ENCODE measurements around the gene GAN. TPM values are rescaled to one million over a fixed set of nuclear protein-coding genes. Genes with fewer than 3 reads are reported as not detected.
"Not testable (repeated sequence)": the region's sequence is repeated elsewhere in the genome, so short reads cannot be mapped to it uniquely, and the experiment has no call there.

The GAN gene
- total RNA-seq, 1 experiment from 2014 or later: 6.6 TPM

DNA sequence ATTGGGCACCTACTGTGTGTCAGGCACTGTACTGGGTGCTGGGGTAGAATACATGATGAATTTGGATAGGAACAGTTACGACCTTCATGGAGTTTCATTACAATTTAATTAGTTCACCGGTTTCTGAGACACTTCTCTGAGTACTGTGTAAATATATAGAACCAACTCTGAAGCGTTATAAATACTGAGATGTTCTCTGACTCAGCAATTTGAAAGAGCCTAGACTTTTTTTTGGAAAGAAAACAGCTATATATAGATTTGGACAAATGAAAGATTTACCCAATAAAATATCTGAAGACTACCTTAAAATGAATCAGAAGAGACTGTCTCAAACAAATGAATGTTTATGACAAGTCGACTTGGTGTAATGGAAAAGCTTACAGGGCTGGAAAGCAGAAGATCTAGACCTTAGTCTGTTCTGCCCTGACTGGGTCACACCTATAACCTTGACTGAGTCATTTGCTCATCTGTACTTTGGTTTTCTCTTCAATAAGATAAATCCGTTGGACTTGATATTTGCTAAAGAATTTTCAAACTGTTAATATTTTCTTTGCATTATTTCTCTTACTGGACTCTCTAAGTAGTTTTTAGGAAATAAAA, 4.6 kb upstream of the GAN start:
- no peak for DNase-seq (ENCODE audit: low read depth)

GRCh38 chr16:81311762-81312161, 3.0 kb upstream of the GAN start:
- DNase-seq (ENCODE audit: low read depth): no peak

- DNase-seq (ENCODE audit: low read depth): no peak
These were observed 810 bp upstream of the GAN start for GRCh38 chr16:81313701-81314602.

DNA sequence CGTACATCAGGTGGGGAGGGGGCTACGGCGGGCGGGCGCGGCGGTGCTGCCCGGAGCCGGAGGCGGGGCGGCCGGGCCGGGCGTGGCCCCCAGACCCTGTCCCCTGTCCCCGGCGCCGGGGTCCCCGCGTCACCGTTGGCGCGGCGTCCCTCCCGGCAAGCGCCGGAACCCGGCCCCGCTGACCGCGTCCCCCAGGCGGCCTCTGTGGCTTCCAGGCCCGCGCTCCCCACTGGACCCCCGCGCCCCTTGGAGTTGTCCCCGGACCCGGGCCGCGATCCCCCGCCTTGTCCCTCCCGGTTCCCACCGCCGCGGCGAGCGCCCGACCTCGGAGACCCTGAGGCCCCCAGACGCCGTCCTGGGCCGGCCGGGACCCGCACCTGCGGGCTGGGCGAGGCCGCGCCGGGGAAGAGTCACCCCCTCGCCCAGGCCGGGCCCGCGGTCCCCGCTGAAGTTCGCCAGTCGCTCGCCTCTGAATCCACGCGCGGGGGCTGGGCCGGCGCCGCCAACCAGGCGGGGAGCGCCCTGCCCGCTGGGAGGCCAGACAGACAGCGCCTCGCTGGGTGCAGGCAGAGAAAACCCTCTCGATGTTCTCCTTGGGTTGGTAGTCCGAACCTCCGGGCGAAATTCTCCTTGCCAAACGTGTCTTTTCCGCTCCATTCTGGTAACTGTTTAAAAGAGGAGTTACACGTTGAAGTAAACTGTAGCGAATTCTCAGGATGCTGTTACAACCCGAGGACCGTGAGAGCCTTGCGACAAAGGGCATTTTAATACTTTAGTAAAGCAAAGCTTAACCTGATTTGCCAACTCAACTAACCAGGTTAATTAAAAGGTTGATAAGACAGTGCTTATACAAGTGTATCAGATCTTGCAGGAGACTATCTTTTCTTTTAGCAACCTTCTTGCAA, 761 bp downstream of the GAN start:
- peak; percentile 67 for DNase-seq (ENCODE audit: low read depth)

DNA sequence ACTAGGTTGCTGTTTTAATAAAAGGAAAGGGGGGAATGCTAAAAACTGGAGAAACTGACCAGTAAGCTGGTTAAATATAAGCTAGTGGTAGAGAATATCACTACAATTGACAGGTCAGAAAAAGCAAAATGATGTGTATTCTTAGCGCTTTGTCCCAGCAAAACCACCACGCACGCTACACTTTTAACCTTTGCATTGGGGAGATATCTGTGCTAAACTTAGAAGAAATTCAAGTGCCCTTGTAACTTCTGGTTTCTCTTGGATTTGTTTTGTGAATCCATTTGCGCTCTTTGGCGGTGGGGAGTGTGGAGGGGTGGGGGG, 1.4 kb downstream of the GAN start:
- DNase-seq (ENCODE audit: low read depth): no peak

- peak; percentile 26 for DNase-seq (ENCODE audit: low read depth)
These were observed 3.9 kb downstream of the GAN start for GRCh38 chr16:81318711-81319110.

DNA sequence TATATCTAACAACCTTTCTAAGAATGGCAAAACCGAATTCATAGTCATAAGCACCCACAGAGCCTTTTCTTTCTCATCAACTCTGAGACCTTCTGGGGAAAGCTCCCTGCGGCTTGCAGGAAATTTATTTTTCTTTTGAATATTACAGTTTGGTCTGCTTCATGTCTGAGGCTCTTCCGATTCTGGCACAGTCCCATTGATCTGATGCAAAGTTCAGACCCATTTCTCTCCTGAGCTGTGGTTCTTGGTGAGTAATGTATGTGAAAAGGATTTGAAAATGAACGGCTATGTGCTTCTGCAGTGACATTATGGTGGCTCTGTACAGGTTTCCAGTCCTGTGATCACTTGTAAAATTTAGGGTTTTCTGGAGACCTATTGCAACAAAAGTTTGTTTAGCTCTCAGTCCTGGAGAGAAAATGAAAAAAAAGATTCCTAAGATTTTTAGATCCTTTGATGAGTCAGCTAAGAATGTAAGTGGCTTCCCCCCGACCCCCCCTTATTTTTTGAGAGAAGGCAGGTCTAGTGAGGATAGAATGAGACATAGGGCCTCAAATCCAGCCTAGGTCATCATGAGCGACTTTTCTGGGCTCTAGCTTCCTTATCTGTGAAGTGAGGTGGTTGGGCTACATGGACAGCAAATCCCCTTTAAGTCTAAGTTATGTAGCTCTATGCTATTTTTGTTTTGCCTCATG, 4.6 kb downstream of the GAN start:
- peak; percentile 84 for DNase-seq (ENCODE audit: low read depth)

DNA sequence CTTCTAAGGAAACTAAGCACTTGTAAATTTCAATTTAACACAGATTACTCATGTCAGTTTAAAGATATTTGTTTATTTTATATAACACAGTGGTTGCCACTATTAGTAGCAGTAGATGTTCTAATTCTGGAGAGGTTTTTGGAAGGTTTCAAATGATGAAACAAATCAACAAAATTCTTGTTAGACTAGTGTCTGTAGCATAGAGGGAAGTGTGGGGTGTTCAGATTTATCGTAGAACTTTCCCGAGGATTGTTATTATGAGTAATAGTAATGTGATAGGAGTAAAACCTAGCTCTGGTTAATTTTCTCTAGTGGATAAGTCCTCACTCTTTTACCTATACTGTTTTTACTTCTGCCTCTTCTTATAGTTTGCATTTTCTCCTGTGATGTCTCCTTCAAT, 6.3 kb downstream of the GAN start:
- peak; percentile 15 for DNase-seq (ENCODE audit: low read depth)

DNA sequence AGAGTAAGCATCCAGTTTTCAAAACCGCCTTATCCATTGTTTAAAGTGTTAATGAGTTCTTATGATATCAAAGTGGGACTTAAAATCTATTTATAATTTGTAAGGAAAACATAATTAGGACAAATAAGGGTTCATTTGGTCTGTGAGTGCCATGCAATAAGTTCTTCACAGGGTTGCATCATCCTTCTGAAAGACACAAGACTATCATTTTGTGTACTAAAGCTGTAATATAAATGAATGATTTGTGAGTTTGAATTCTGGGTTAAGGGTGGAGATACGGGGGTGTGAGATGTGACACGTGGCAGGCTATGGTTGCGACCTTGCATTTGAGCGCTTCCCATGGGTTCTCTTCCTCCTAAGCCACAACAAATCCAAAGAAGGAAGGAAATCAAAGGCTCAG, 6.8 kb downstream of the GAN start:
- DNase-seq (ENCODE audit: low read depth): no peak

DNA sequence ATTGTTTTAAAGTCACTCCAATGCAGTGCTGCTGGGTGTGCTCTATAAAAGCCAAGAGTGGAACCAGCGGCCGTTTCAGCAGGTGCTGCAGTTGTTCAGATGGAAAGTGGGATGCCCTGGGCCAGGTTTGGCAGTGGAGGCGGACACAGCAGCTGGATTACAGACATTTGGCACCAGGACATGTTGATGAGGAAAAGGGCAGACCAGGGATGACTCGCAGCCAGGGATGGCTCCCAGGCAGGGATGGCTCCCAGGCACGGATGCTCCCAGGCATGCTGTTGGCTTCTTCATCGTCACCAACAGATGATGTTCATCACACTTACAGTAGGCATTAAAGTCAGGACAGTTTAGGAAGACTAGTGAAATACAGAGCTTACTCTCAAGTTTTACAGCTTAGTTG, 10.0 kb downstream of the GAN start:
- DNase-seq (ENCODE audit: low read depth): peak; percentile 16

- DNase-seq (ENCODE audit: low read depth): no peak
These were observed 12.2 kb downstream of the GAN start for GRCh38 chr16:81327011-81327410.

DNA sequence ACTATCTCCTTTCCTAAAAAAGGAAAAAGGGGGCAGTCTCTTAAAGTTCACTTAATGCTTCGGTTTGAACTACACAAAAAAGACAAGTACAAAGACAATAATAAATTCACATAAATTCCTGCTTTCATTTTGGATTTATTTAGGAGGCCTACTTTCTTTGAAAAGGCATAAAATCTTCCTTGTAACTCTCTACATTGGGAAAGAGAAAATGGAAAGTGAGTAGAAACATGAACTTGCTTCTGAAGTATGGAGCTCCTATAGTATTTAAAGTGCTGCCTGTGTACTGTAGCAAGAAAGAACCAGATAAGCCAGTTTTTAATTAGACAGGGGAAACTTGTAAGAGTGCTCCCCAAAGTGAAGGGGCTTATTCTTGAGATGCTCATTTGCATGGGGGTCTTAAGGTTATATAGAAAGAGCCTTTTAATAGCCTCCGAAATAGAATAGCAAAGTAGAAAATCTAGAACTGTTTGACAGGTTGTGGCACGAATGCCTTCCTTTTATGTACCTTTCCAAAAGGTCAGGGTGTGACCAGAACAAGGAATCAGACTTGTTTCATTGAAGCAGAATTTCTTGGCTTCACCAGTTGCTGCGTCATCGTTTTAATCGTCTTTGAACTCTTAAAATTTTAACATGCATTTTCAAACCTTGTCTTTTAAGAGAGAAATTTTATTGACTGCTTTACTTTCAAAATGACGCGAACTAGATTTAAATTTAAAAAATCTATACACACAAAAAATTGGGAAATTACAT, 12.9 kb downstream of the GAN start:
- DNase-seq (ENCODE audit: low read depth): no peak

DNA sequence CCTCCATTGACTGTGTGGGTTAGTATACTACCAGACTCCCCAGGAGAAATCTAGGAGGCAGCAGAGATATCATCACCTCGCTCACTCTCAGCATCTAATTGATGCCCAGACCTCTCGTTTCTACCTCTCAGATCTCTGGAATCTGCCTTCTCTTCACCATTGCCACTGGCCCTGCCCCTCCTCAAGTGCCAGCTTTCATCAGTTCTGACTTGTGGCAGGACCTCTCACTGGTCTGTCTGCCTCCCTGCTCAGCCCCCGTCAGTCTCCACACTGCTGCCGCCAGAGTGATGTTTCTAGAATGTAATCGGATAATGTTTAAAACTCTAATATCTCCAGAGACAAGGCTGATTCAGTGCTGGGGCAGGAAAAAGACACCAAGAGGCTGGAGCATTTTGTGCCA, 15.2 kb downstream of the GAN start:
- no peak for DNase-seq (ENCODE audit: low read depth)

DNA sequence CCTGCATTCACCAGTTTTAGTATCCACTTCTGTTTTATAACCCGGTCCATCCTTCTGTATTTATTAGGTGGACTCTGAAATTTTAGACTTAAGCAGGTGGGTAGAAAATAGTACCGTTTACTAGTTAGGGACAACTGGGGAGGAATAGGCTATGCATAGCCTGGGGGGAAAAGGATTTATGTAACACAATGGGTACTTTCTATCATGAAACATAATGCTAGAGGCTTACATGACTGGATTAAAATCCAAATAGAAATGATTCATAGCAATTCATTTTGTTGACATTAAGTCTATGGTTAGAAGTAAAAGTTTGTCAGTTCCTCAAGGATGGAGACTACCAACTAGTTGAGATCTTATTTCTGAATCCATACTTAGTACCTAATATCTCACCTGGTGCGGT, 18.6 kb downstream of the GAN start:
- DNase-seq (ENCODE audit: low read depth): peak; percentile 9

DNA sequence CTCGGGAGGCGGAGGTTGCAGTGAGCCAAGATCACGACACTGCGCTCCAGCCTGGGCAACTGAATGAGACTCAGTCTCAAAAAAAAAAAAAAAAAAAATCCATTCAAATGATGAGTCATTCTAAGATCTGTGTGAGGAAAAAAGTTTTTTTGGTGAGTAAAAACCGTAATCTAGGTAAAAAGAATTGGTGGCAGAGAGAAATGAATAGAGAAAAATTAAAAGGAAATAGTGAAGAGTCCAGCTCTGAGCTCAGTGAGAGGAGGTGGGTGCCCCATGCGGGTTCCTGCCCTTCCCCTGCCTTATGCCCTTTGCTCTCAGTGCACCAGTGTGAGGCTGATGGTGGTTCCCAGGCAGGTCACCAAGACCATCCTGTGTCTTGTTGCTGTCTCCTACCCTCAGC, 20.9 kb downstream of the GAN start:
- DNase-seq (ENCODE audit: low read depth): peak; percentile 15

DNA sequence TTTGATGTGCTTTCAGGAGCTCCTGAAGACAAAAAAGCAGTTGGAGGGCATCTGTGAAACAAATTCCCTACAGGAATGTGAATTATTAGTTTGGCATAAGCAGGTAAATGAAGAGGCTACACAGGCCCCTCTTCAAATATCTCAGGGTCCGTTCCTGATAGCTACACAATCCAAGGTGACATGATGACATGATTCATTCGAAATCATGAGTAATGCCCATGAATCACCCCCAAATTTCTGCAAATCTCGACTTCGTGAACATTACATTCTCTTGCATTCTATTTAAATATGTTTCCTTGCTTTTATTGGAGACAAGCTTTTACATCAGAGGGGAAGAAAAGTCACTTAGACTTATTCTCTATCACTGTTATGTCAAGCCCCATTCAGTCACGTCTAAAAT, 22.3 kb downstream of the GAN start:
- peak; percentile 31 for DNase-seq (ENCODE audit: low read depth)

DNA sequence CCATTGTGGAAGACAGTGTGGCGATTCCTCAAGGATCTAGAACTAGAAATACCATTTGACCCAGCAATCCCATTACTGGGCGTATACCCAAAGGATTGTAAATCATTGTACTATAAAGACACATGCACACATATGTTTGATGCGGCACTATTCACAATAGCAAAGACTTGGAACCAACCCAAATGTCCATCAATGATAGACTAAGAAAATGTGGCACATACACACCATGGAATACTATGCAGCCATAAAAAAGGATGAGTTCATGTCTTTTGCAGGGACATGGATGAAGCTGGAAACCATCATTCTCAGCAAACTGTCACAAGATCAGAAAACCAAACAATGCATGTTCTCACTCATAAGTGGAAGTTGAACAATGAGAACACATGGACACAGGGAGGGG, 30.4 kb downstream of the GAN start:
- not testable (repeated sequence) for DNase-seq (ENCODE audit: low read depth)

DNA sequence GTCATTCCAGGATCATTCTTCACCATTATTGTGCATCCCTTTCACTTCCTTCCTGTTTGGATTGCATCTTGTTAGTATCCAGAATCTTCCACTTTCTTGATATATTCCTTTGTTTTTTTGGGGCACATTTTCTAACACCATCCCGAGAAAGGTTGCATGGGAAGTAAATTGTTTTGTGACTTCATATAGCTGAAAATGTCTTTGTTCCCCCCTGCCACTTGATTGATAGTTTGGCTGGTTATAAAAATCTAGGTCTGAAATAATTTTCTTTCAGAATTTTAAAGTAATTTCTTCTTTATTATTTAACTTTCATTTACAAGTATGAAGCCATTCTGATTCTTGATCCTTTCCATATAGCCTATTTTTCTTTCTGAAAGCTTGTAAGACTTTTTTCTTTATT, 32.7 kb downstream of the GAN start:
- no peak for DNase-seq (ENCODE audit: low read depth)

DNA sequence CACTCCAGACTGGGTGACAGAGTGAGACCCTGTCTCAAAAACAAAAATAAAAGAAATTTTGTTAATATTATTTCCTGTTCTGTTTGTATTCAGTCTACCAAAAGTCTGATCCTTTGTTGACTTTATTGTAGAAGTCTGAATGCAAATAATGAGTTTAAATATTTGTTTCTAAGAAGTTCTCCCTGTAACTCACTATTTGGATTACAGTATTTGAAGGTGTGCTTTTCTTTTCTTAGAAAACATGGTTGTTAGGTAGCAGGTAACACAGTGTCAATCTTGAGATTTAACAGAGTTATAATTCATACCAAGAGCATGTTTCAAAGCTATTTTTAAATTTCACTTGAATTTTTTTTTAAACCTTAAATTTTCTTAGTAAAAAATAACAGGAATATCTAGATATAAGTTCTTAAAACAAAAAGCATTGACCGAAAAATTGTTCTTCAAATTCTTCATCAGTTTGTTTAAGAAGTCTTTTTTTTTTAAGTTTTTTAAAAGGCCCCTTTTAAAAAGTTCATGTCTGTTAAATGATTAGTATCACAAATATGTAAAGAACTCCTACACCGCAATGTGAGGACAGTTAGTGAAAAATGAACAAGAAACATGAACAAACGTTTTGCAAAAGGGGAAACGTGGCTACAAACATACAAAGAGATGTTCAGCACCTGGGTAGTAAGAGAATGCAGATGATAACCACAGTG, 35.0 kb downstream of the GAN start:
- no peak for DNase-seq (ENCODE audit: low read depth)

DNA sequence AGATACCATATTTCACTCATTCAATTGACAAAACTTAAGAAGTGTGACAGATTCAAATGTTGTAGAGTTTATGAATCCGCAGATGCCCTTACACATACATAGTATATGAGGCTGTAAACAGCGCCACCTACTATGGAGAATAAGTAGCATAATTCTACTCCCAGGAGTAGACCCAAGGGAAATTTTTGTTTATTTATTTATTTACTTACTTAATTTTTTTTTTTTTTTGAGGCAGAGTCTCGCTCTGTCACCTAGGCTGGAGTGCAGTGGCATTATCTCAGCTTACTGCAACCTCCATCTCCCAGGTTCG, 35.5 kb downstream of the GAN start:
- DNase-seq (ENCODE audit: low read depth): no peak

DNA sequence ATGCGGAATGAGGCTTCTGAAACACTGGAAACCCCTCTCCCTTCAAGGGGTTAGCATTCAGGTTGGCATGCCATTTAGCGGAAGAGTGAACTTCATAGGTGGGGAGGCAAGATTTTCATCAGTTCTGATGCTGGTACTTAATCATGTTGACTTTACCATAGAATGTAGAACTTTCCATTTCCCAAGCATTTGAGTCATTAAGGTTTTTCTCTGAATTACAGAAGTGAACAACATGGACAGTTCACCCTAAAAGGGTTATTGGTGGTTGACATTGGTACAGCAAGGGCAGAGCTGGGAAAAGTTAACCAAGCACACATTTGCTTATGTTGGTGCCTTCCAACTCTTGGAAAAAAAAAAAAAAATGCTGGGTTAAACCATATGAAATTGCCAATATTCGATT, 39.1 kb downstream of the GAN start:
- DNase-seq (ENCODE audit: low read depth): no peak
